ENCODE data around the gene TAS2R20.
"Not testable (repeated sequence)": the region's sequence is repeated elsewhere in the genome, so short reads cannot be mapped to it uniquely, and the experiment has no call there.

Gene TAS2R20

GRCh38 chr12:10998204-10998603, at the start of gene TAS2R20:
TAS2R20 (minus strand) TSS chr12:10998304; CDS start chr12:10997875, 429 bp downstream.
- DNase-seq (ENCODE audit: low read depth): no peak

- DNase-seq (ENCODE audit: low read depth): not testable (repeated sequence)
Observed at GRCh38 chr12:11041366-11041765, 43.3 kb upstream of the TAS2R20 start.

GRCh38 chr12:11040162-11040561, 42.1 kb upstream of the TAS2R20 start:
- DNase-seq (ENCODE audit: low read depth): no peak

- DNase-seq (ENCODE audit: low read depth): no peak
Observed at GRCh38 chr12:11039171-11039570, 41.1 kb upstream of the TAS2R20 start.

- not testable (repeated sequence) for DNase-seq (ENCODE audit: low read depth)
Observed at GRCh38 chr12:11033959-11034358, 35.9 kb upstream of the TAS2R20 start.

- DNase-seq (ENCODE audit: low read depth): no peak
Observed at GRCh38 chr12:11031307-11031706, 33.2 kb upstream of the TAS2R20 start, which contains the start of gene TAS2R31. TAS2R31 (minus strand) TSS chr12:11031407; CDS start chr12:11031335, 72 bp downstream.

- no peak for DNase-seq (ENCODE audit: low read depth)
Observed at GRCh38 chr12:11026118-11026517, 28.0 kb upstream of the TAS2R20 start.

GRCh38 chr12:11023387-11023786, 25.3 kb upstream of the TAS2R20 start:
- DNase-seq (ENCODE audit: low read depth): no peak

GRCh38 chr12:11022520-11022919, 24.4 kb upstream of the TAS2R20 start, which contains the start of gene TAS2R19:
TAS2R19 (minus strand) TSS chr12:11022620; CDS start chr12:11022571, 49 bp downstream.
- DNase-seq (ENCODE audit: low read depth): no peak

GRCh38 chr12:11016937-11017336, 18.8 kb upstream of the TAS2R20 start:
- no peak for DNase-seq (ENCODE audit: low read depth)

- no peak for DNase-seq (ENCODE audit: low read depth)
Observed at GRCh38 chr12:11015775-11016430, 17.8 kb upstream of the TAS2R20 start.

GRCh38 chr12:11014234-11014633, 16.1 kb upstream of the TAS2R20 start:
- no peak for DNase-seq (ENCODE audit: low read depth)

GRCh38 chr12:11007608-11008007, 9.5 kb upstream of the TAS2R20 start:
- DNase-seq (ENCODE audit: low read depth): no peak

GRCh38 chr12:10994307-10994706, 3.8 kb downstream of the TAS2R20 start:
- DNase-seq (ENCODE audit: low read depth): no peak

GRCh38 chr12:10989107-10989506, 9.0 kb downstream of the TAS2R20 start:
- DNase-seq (ENCODE audit: low read depth): no peak

- DNase-seq (ENCODE audit: low read depth): no peak
Observed at GRCh38 chr12:10986812-10987211, 11.3 kb downstream of the TAS2R20 start, which contains the start of gene TAS2R50. TAS2R50 (minus strand) TSS chr12:10986912; CDS start chr12:10986860, 52 bp downstream.

- DNase-seq (ENCODE audit: low read depth): no peak
Observed at GRCh38 chr12:10982244-10982643, 15.9 kb downstream of the TAS2R20 start.

GRCh38 chr12:10974965-10975364, 23.1 kb downstream of the TAS2R20 start:
- DNase-seq (ENCODE audit: low read depth): no peak

GRCh38 chr12:10968765-10969456, 29.2 kb downstream of the TAS2R20 start:
- DNase-seq (ENCODE audit: low read depth): no peak

- no peak for DNase-seq (ENCODE audit: low read depth)
Observed at GRCh38 chr12:10967409-10967808, 30.7 kb downstream of the TAS2R20 start.

- no peak for DNase-seq (ENCODE audit: low read depth)
Observed at GRCh38 chr12:10966314-10966713, 31.8 kb downstream of the TAS2R20 start.

GRCh38 chr12:10965476-10965875, 32.6 kb downstream of the TAS2R20 start:
- no peak for DNase-seq (ENCODE audit: low read depth)

- no peak for DNase-seq (ENCODE audit: low read depth)
Observed at GRCh38 chr12:10960211-10960610, 37.9 kb downstream of the TAS2R20 start.
